HCT116 (cell line): Measurements from ENCODE around the gene ACSS1. TPM values are rescaled to one million over a fixed set of nuclear protein-coding genes. Genes with fewer than 3 reads are reported as not detected.

ENCODE experiments used
- ATAC-seq: fragments of 200-7000 bp; cut with Tn5 transposase; 2 replicates; pipeline ENCODE4 v1.9.1; 2020; ENCODE audit warnings: mild to moderate bottlenecking, moderate library complexity
- BruUV-seq: library from RNA; stranded (reverse); fragments of 400-500 nt; replicated peaks from 2 replicates; lab custom pipeline; 2021; lab: Mats Ljungman, UMichigan
- CTCF ChIA-PET: fragments of 300-600 bp; sonication (Branson Sonifier 250); formaldehyde crosslinking; loops from one replicate; lab custom pipeline; 2021; ENCODE audit warnings: antibody characterized with exemption; lab: Charles Lee
- POLR2A ChIA-PET: fragments of 300-600, 350-600 bp; sonication (Branson Sonifier 250); formaldehyde crosslinking; loops from one replicate; lab custom pipeline; 2021; ENCODE audit warnings: antibody characterized with exemption; lab: Charles Lee
- RAD21 ChIA-PET, 2 experiments: fragments of 300-600 bp; sonication (Branson Sonifier 250); formaldehyde crosslinking; loops; one replicate each; lab custom pipeline; 2023; ENCODE audit warnings: low total read pairs in 2 of 2; ENCODE audit not compliant: uncharacterized antibody in 2 of 2, unreplicated experiment in 2 of 2, low non-redundant PET in 1 of 2; lab: Charles Lee
- DNase-seq: peaks from one replicate; pipeline ENCODE4 v3.0.0-alpha.2; 2010; ENCODE audit warnings: low read depth, low spot score
- H2AFZ ChIP-seq: fragments of 200-600 bp; shearing (Covaris generic), sonication (generic); 2 replicates; pipeline ENCODE4 v1.6.1; 2017; ENCODE audit warnings: low read depth, mixed run types, mixed read lengths, antibody characterized with exemption, low read length; ENCODE audit not compliant: poor library complexity, severe bottlenecking
- H3K27ac ChIP-seq: 2 replicates; pipeline ENCODE4 v1.5.1; 2012; ENCODE audit warnings: low read depth, low read length
- H3K27me3 ChIP-seq: fragments of 200-600 bp; sonication (generic); 2 replicates; pipeline ENCODE4 v1.6.1; 2016; ENCODE audit warnings: mixed run types, low read length, mixed read lengths; ENCODE audit not compliant: insufficient read depth
- H3K36me3 ChIP-seq, 2 experiments: fragments of 200-500 bp in 1 of 2; fragments of 200-600 bp in 1 of 2; sonication (Bioruptor generic) in 1 of 2; sonication (generic) in 1 of 2; 2 replicates each; pipeline versions ENCODE4 v1.5.1 to v1.6.1; 2014 to 2016; ENCODE audit warnings: low read length in 2 of 2, inconsistent platforms in 1 of 2, mixed read lengths in 1 of 2, mixed run types in 1 of 2; ENCODE audit not compliant: insufficient read depth in 2 of 2, control insufficient read depth in 1 of 2
- H3K4me1 ChIP-seq, 2 experiments: fragments of 200-600 bp in 1 of 2; sonication (generic) in 1 of 2; 2 replicates each; pipeline versions ENCODE4 v1.5.1 to v1.6.1; 2012 to 2017; ENCODE audit warnings: low read length in 2 of 2, inconsistent platforms in 1 of 2, mild to moderate bottlenecking in 1 of 2, mixed read lengths in 1 of 2, mixed run types in 1 of 2, moderate library complexity in 1 of 2; ENCODE audit not compliant: insufficient read depth in 2 of 2, control insufficient read depth in 1 of 2
- H3K4me2 ChIP-seq: fragments of 200-600 bp; sonication (generic); 2 replicates; pipeline ENCODE4 v1.6.1; 2017; ENCODE audit warnings: mixed run types, low read length, mixed read lengths
- H3K4me3 ChIP-seq, 2 experiments: fragments of 200-600 bp in 1 of 2; sonication (generic) in 1 of 2; replicated peaks in 1 of 2; 2 replicates each; pipeline ENCODE4 v1.5.1; 2011 to 2016; ENCODE audit warnings: low read length in 2 of 2, control low read depth in 1 of 2, low read depth in 1 of 2, mild to moderate bottlenecking in 1 of 2, mixed read lengths in 1 of 2, mixed run types in 1 of 2
- H3K79me2 ChIP-seq: fragments of 200-600 bp; sonication (generic); 2 replicates; pipeline ENCODE4 v1.6.1; 2017; ENCODE audit warnings: mild to moderate bottlenecking, mixed run types, low read length, moderate library complexity, mixed read lengths; ENCODE audit not compliant: insufficient read depth
- H3K9ac ChIP-seq: fragments of 200-600 bp; sonication (generic); 2 replicates; pipeline ENCODE4 v1.6.1; 2016; ENCODE audit warnings: low read length, mixed read lengths
- H3K9me2 ChIP-seq: fragments of 200-600 bp; sonication (generic), shearing (Covaris generic); 2 replicates; pipeline ENCODE4 v1.6.1; 2017; ENCODE audit warnings: mixed run types, mild to moderate bottlenecking, moderate library complexity; ENCODE audit not compliant: insufficient read depth
- H3K9me3 ChIP-seq, 2 experiments: fragments of 200-500 bp in 1 of 2; fragments of 200-600 bp in 1 of 2; sonication (Bioruptor generic) in 1 of 2; sonication (generic) in 1 of 2; 2 replicates each; pipeline ENCODE4 v1.6.1; 2014 to 2017; ENCODE audit warnings: low read length in 2 of 2, mixed read lengths in 2 of 2, inconsistent platforms in 1 of 2, low read depth in 1 of 2, mild to moderate bottlenecking in 1 of 2, mixed run types in 1 of 2, moderate library complexity in 1 of 2; ENCODE audit not compliant: control insufficient read depth in 1 of 2, insufficient read depth in 1 of 2
- H4K20me1 ChIP-seq: fragments of 200-600 bp; sonication (generic), shearing (Covaris generic); 2 replicates; pipeline ENCODE4 v1.6.1; 2017; ENCODE audit warnings: mixed run types, mild to moderate bottlenecking, moderate library complexity; ENCODE audit not compliant: insufficient read depth
- EGR1 ChIP-seq: IDR thresholded peaks from 2 replicates; pipeline ENCODE4 v1.6.1; 2012; ENCODE audit warnings: low read depth
- EZH2 ChIP-seq: fragments of 200-600 bp; sonication (generic); IDR thresholded peaks from 2 replicates; pipeline ENCODE4 v1.6.1; 2017; ENCODE audit warnings: antibody characterized with exemption, mixed run types
- FOSL1 ChIP-seq: IDR thresholded peaks from 2 replicates; pipeline ENCODE4 v1.6.1; 2012; ENCODE audit warnings: low read depth
- JUND ChIP-seq: IDR thresholded peaks from 2 replicates; pipeline ENCODE4 v1.6.1; 2012
- REST ChIP-seq: IDR thresholded peaks from 2 replicates; pipeline ENCODE4 v1.6.1; 2012; ENCODE audit warnings: low read depth
- SIN3A ChIP-seq: IDR thresholded peaks from 2 replicates; pipeline ENCODE4 v1.6.1; 2012; ENCODE audit warnings: low read depth
- SP1 ChIP-seq: IDR thresholded peaks from 2 replicates; pipeline ENCODE4 v1.6.1; 2012; ENCODE audit warnings: low read depth
- intact Hi-C: fragments of 100-400 bp; cut with micrococcal nuclease; formaldehyde crosslinking; loops from 2 replicates; pipeline ENCODE4 v1.10.0; 2022
- total RNA-seq: library from RNA; stranded (reverse); gene quantifications from one replicate; pipeline ENCODE4 v1.2.1, GENCODE V29; 2021; ENCODE audit not compliant: unreplicated experiment

Gene ACSS1
- total RNA-seq, 1 experiment from 2014 or later: 0.27 TPM

GRCh38 chr20:24981790-24982189, 76.1 kb downstream of the ACSS1 start:
- ChIA-PET POLR2A (no interaction called here), RAD21 (no interaction called here)
- no peak for DNase-seq
- no peak for ATAC-seq
- BruUV-seq: no TSS peak
- peaks cover 7 to 14% of the 10 kb centered on the region in 2 experiments; a peak in 3 of 4 replicates for H3K36me3 ChIP-seq
- H3K79me2 ChIP-seq: peaks cover 62% of the 10 kb centered on the region
- no peaks in the 10 kb centered on the region for H3K9me2 ChIP-seq
- no peak overlapping the region for H3K4me2 ChIP-seq
- intact Hi-C loops: no loop called here
- no peak overlapping the region for H3K9ac ChIP-seq
- H3K9me3 ChIP-seq: peaks cover 0 to under 1% of the 10 kb centered on the region in 2 experiments; a peak in 2 of 4 replicates
- H3K4me1 ChIP-seq: no peaks in the 10 kb centered on the region
- H3K27ac ChIP-seq: no peak overlapping the region
- TF ChIP-seq REST (no peak), SP1 (no peak), EZH2 (no peak), SIN3A (no peak), EGR1 (no peak)
- TF ChIP-seq, all 23 proteins: peak for 0
- Histone ChIP-seq H2AFZ (no peak overlapping the region), H3K27me3 (no peaks in the 10 kb centered on the region), H4K20me1 (no peaks in the 10 kb centered on the region), H3K4me3 (no peak overlapping the region)
- CTCF ChIA-PET: no interaction called here

- no peak overlapping the region for H3K4me3 ChIP-seq
- no peaks in the 10 kb centered on the region for H3K27me3 ChIP-seq
- no peaks in the 10 kb centered on the region for H3K4me1 ChIP-seq
- H3K9ac ChIP-seq: no peak overlapping the region
- ChIA-PET RAD21 (no interaction called here), POLR2A (no interaction called here), CTCF (no interaction called here)
- peaks cover 0 to 5% of the 10 kb centered on the region in 2 experiments; a peak in 2 of 4 replicates for H3K9me3 ChIP-seq
- ATAC-seq (no peak), DNase-seq (no peak)
- H2AFZ ChIP-seq: no peak overlapping the region
- TF ChIP-seq JUND (no peak), FOSL1 (no peak)
- H3K4me2 ChIP-seq: no peak overlapping the region
- intact Hi-C loops: no loop called here
- no peaks in the 10 kb centered on the region for H3K9me2 ChIP-seq
- no peaks in the 10 kb centered on the region for H4K20me1 ChIP-seq
- H3K79me2 ChIP-seq: peaks cover 62% of the 10 kb centered on the region
- no peak overlapping the region for H3K27ac ChIP-seq
- BruUV-seq: no TSS peak
- peaks cover 7 to 19% of the 10 kb centered on the region in 2 experiments; a peak in 3 of 4 replicates for H3K36me3 ChIP-seq
Observed at GRCh38 chr20:24981282-24981681, 76.7 kb downstream of the ACSS1 start.
